HFFc6 (cell line): Measurements from ENCODE around the gene JAKMIP2. TPM values are rescaled to one million over a fixed set of nuclear protein-coding genes. Genes with fewer than 3 reads are reported as not detected.

Source experiments
- DNase-seq: peaks from one replicate; pipeline ENCODE4 v3.0.0-alpha.2; 2018
- H3K27ac Mint-ChIP-seq: 2 replicates; pipeline ENCODE4 v1.8.0; 2020; ENCODE audit warnings: mild to moderate bottlenecking, mixed read lengths
- H3K27me3 Mint-ChIP-seq: 2 replicates; pipeline ENCODE4 v1.8.0; 2021; ENCODE audit warnings: mild to moderate bottlenecking, moderate library complexity, mixed read lengths; ENCODE audit not compliant: insufficient read depth
- H3K36me3 Mint-ChIP-seq: 2 replicates; pipeline ENCODE4 v1.8.0; 2021; ENCODE audit warnings: low read depth, mixed read lengths
- H3K4me1 Mint-ChIP-seq: 2 replicates; pipeline ENCODE4 v1.8.0; 2020; ENCODE audit warnings: low read depth, mixed read lengths
- H3K4me3 Mint-ChIP-seq: 2 replicates; pipeline ENCODE4 v1.8.0; 2020; ENCODE audit warnings: mild to moderate bottlenecking, moderate library complexity, mixed read lengths
- H3K9me3 Mint-ChIP-seq: 2 replicates; pipeline ENCODE4 v1.8.0; 2020; ENCODE audit warnings: mild to moderate bottlenecking, mixed read lengths
- total RNA-seq, 6 experiments: library from RNA; stranded (reverse); fragmentation: NEBNext Ultra II Directional; extraction: Animal tissue kit (Norgen Biotek cat#: 25700); gene quantifications; 2 replicates in 1 of 6; 3 replicates in 5 of 6; pipeline ENCODE4 v1.2.3, GENCODE V29; 2021
- TF ChIP-seq, protein P1 (sequence below): fragments of 200-600 bp; sonication (generic); IDR thresholded peaks from 2 replicates; pipeline ENCODE4 v1.5.0; 2021; ENCODE audit warnings: antibody characterized with exemption, mild to moderate bottlenecking

Gene JAKMIP2
- total RNA-seq, 6 experiments from 2014 or later, result not detected

DNA sequence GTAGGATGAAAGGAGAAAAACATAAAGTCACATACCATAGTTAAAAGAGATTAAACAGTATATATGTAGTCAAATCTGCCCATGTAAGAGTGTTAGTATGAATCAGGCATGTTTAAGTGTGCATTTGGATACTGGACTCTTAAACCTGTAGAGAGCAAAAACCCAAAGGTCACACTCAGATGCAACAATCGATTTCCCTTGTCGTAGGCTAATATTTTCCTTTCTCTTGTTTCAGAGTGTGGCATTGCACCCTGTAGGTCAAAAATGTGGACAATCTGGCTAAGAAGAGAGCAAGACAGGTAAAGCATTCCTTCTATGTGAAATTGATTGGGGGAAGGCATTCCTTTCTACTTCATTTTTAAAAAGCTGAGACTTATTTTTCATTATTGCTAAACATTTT is 8.9 kb downstream of the JAKMIP2 start:
- TF ChIP-seq, protein P1, sequence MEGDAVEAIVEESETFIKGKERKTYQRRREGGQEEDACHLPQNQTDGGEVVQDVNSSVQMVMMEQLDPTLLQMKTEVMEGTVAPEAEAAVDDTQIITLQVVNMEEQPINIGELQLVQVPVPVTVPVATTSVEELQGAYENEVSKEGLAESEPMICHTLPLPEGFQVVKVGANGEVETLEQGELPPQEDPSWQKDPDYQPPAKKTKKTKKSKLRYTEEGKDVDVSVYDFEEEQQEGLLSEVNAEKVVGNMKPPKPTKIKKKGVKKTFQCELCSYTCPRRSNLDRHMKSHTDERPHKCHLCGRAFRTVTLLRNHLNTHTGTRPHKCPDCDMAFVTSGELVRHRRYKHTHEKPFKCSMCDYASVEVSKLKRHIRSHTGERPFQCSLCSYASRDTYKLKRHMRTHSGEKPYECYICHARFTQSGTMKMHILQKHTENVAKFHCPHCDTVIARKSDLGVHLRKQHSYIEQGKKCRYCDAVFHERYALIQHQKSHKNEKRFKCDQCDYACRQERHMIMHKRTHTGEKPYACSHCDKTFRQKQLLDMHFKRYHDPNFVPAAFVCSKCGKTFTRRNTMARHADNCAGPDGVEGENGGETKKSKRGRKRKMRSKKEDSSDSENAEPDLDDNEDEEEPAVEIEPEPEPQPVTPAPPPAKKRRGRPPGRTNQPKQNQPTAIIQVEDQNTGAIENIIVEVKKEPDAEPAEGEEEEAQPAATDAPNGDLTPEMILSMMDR, result no peak
- no peak overlapping the region for H3K27ac Mint-ChIP-seq
- H3K36me3 Mint-ChIP-seq, result no peaks in the 10 kb centered on the region
- no peaks in the 10 kb centered on the region for H3K4me1 Mint-ChIP-seq
- H3K9me3 Mint-ChIP-seq, result peaks cover 13% of the 10 kb centered on the region
- H3K27me3 Mint-ChIP-seq, result no peaks in the 10 kb centered on the region
- no peak overlapping the region for H3K4me3 Mint-ChIP-seq
- no peak for DNase-seq

DNA sequence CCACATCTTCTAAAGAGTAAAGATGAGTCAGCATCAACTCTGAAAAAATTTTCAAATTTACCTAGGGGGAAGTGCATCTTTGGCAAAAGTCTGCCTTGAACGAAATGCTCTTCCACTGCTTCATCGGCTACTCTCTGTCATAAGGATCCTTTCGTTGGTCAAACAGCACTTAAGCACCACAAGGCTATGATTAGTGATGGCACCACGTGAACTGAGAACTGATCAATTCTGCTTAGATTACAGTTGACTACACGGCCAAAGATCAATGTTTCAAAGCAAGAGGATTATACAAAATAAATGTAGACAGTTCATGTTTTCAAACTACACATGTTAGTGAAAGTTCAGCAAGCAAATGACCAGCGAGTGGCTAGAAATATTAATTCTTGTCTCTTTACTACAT is 9.4 kb downstream of the JAKMIP2 start:
- H3K4me3 Mint-ChIP-seq, result no peak overlapping the region
- H3K27me3 Mint-ChIP-seq, result no peaks in the 10 kb centered on the region
- H3K36me3 Mint-ChIP-seq, result no peaks in the 10 kb centered on the region
- TF ChIP-seq, protein P1, result no peak
- H3K4me1 Mint-ChIP-seq, result no peaks in the 10 kb centered on the region
- DNase-seq, result no peak
- H3K27ac Mint-ChIP-seq, result no peak overlapping the region
- peaks cover 13% of the 10 kb centered on the region for H3K9me3 Mint-ChIP-seq

GRCh38 chr5:147767048-147767447 is 15.5 kb downstream of the JAKMIP2 start:
- no peak for DNase-seq
- H3K4me1 Mint-ChIP-seq, result no peaks in the 10 kb centered on the region
- peaks cover 20% of the 10 kb centered on the region; the same call in 1 of the 2 replicates for H3K9me3 Mint-ChIP-seq
- no peaks in the 10 kb centered on the region for H3K36me3 Mint-ChIP-seq
- no peaks in the 10 kb centered on the region for H3K27me3 Mint-ChIP-seq
- no peak overlapping the region for H3K4me3 Mint-ChIP-seq
- H3K27ac Mint-ChIP-seq, result no peak overlapping the region
- TF ChIP-seq, protein P1, result no peak

GRCh38 chr5:147763791-147764525 is 18.6 kb downstream of the JAKMIP2 start:
- Mint-ChIP-seq H3K9me3 (peaks cover 18% of the 10 kb centered on the region; the same call in 1 of the 2 replicates), H3K27ac (no peak overlapping the region), H3K4me3 (no peak overlapping the region), H3K4me1 (no peaks in the 10 kb centered on the region), H3K27me3 (no peaks in the 10 kb centered on the region), H3K36me3 (no peaks in the 10 kb centered on the region)
- DNase-seq, result peak; percentile 1
- TF ChIP-seq, protein P1, result no peak

DNA sequence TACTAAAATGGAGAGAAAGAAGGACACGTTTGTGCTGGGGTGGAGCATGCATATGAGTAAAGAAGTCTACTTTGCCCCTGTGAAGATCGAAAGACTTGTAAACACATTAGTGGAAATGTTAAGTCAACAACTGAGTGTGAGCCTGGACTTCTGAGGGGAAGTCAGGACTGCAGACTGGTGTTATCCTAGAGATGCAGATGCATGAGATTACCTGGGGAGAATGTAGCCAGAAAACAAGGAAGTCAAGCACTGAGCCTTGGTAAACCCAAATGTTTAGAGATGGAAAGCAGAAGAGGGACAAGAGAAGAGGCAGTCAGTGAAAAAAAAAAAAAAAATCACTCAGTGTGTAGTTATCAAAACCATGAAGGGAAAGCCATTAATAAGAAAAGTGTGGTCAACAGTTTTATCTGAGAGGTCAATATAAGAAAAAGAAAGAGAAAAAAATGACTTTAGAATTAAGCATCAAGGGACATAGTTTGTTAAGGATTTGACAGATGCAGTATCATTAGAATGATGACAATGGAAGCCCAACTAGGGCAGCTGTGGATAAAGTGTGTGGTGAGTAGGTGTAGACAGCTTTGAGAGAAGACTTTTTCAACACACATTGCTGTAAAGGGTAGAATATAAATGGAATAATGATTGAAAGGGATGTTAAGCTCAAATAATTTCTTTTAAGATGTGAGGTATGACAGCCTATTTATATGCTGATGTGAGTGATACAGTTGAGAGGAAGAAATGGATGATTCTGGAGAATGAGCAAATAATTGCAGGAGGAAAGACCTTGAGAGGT is 22.2 kb downstream of the JAKMIP2 start:
- no peaks in the 10 kb centered on the region for H3K27me3 Mint-ChIP-seq
- H3K27ac Mint-ChIP-seq, result no peak overlapping the region
- no peaks in the 10 kb centered on the region for H3K4me1 Mint-ChIP-seq
- DNase-seq, result no peak
- TF ChIP-seq, protein P1, result no peak
- H3K9me3 Mint-ChIP-seq, result peaks cover 9% of the 10 kb centered on the region; the same call in 1 of the 2 replicates
- H3K36me3 Mint-ChIP-seq, result no peaks in the 10 kb centered on the region
- no peak overlapping the region for H3K4me3 Mint-ChIP-seq
